SK-N-SH (cell line): ENCODE results near the gene RPH3AL. TPM values are rescaled to one million over a fixed set of nuclear protein-coding genes. Genes with fewer than 3 reads are reported as not detected.
"Not testable (repeated sequence)": the region's sequence is repeated elsewhere in the genome, so short reads cannot be mapped to it uniquely, and the experiment has no call there.

Experiments used
- CTCF ChIA-PET: fragments of 300-600, 350-600 bp; formaldehyde crosslinking; extraction: SDS; loops from one replicate; lab custom pipeline; 2021; lab: Yijun Ruan, JAX
- POLR2A ChIA-PET: fragments of 350-600 bp; sonication (Branson Sonifier 250); formaldehyde crosslinking; extraction: SDS; loops from one replicate; lab custom pipeline; 2020; ENCODE audit warnings: antibody characterized with exemption, inconsistent platforms; lab: Yijun Ruan, JAX
- DNase-seq: peaks from one replicate; pipeline ENCODE4 v3.0.0; 2012
- H2AFZ ChIP-seq: fragments of 200-600 bp; sonication (generic); 2 replicates; pipeline ENCODE4 v1.8.1; 2016; ENCODE audit warnings: antibody characterized with exemption, mild to moderate bottlenecking, low read depth
- H3F3A ChIP-seq: fragments of 200-600 bp; sonication (generic); replicated peaks from 2 replicates; pipeline ENCODE3; 2016; ENCODE audit warnings: antibody characterized with exemption, mild to moderate bottlenecking; ENCODE audit not compliant: insufficient read depth
- H3K27ac ChIP-seq, 2 experiments: fragments of 200-500 bp in 1 of 2; fragments of 200-600 bp in 1 of 2; sonication (Bioruptor generic) in 1 of 2; sonication (generic), shearing (Covaris generic) in 1 of 2; 2 replicates each; pipeline versions ENCODE4 v1.5.1 to v1.6.1; 2014 to 2016; ENCODE audit warnings: low read depth in 2 of 2, inconsistent platforms in 1 of 2, low read length in 1 of 2, mild to moderate bottlenecking in 1 of 2, mixed read lengths in 1 of 2
- H3K27me3 ChIP-seq: fragments of 200-600 bp; sonication (generic), shearing (Covaris generic); 2 replicates; pipeline ENCODE4 v1.6.1; 2016; ENCODE audit warnings: mixed run types; ENCODE audit not compliant: insufficient read depth
- H3K36me3 ChIP-seq, 2 experiments: fragments of 200-500 bp in 1 of 2; fragments of 200-600 bp in 1 of 2; sonication (Bioruptor generic) in 1 of 2; sonication (generic) in 1 of 2; replicated peaks in 1 of 2; 2 replicates each; pipeline versions ENCODE3 to v1.5.1; 2014 to 2016; ENCODE audit warnings: low read length in 1 of 2, mild to moderate bottlenecking in 1 of 2; ENCODE audit not compliant: insufficient read depth in 2 of 2, control insufficient read depth in 1 of 2
- H3K4me1 ChIP-seq, 2 experiments: fragments of 200-500 bp in 1 of 2; fragments of 200-600 bp in 1 of 2; sonication (Bioruptor generic) in 1 of 2; sonication (generic), shearing (Covaris generic) in 1 of 2; 2 replicates each; pipeline versions ENCODE4 v1.5.1 to v1.6.1; 2014 to 2016; ENCODE audit warnings: low read depth in 1 of 2, low read length in 1 of 2, mixed run types in 1 of 2; ENCODE audit not compliant: insufficient read depth in 2 of 2, control insufficient read depth in 1 of 2
- H3K4me2 ChIP-seq: fragments of 200-600 bp; sonication (generic), shearing (Covaris generic); 2 replicates; pipeline ENCODE4 v1.6.1; 2017; ENCODE audit warnings: mixed run types
- H3K4me3 ChIP-seq, 2 experiments: fragments of 200-500 bp in 1 of 2; fragments of 200-600 bp in 1 of 2; sonication (Bioruptor generic) in 1 of 2; sonication (generic), shearing (Covaris generic) in 1 of 2; 2 replicates each; pipeline versions ENCODE4 v1.5.1 to v1.8.1; 2014 to 2016; ENCODE audit warnings: low read depth in 2 of 2, inconsistent platforms in 1 of 2, low read length in 1 of 2, mild to moderate bottlenecking in 1 of 2, mixed read lengths in 1 of 2, moderate library complexity in 1 of 2
- H3K79me2 ChIP-seq: fragments of 200-600 bp; sonication (generic); 2 replicates; pipeline ENCODE4 v1.8.1; 2017; ENCODE audit warnings: mild to moderate bottlenecking; ENCODE audit not compliant: insufficient read depth
- H3K9ac ChIP-seq: fragments of 200-600 bp; sonication (generic); 2 replicates; pipeline ENCODE4 v1.6.1; 2017; ENCODE audit warnings: mixed run types
- H3K9me2 ChIP-seq: fragments of 200-600 bp; sonication (generic); 2 replicates; pipeline ENCODE4 v1.6.1; 2017; ENCODE audit warnings: mixed run types
- H3K9me3 ChIP-seq: fragments of 200-600 bp; sonication (generic); 2 replicates; pipeline ENCODE4 v1.6.1; 2017; ENCODE audit warnings: mixed run types, mild to moderate bottlenecking, moderate library complexity
- H4K20me1 ChIP-seq: fragments of 200-600 bp; sonication (generic); 2 replicates; pipeline ENCODE4 v1.6.1; 2017; ENCODE audit warnings: mild to moderate bottlenecking, mixed run types; ENCODE audit not compliant: insufficient read depth
- CHD2 ChIP-seq: fragments of 150-350 bp; IDR thresholded peaks from 2 replicates; pipeline ENCODE4 v1.6.1; 2018; ENCODE audit warnings: low read length; ENCODE audit not compliant: partially characterized antibody
- ELF1 ChIP-seq: IDR thresholded peaks from 2 replicates; pipeline ENCODE4 v1.4.0; 2012
- FOSL2 ChIP-seq: IDR thresholded peaks from 2 replicates; pipeline ENCODE4 v1.4.0; 2012; ENCODE audit warnings: low read depth, mild to moderate bottlenecking, moderate library complexity, borderline replicate concordance
- FOXJ3 ChIP-seq: sonication (generic); formaldehyde crosslinking; IDR thresholded peaks from 2 replicates; pipeline ENCODE4 v1.5.1; 2020; ENCODE audit warnings: mild to moderate bottlenecking, missing genetic modification reagents
- FOXM1 ChIP-seq: IDR thresholded peaks from 2 replicates; pipeline ENCODE4 v1.4.0; 2012; ENCODE audit warnings: low read depth, mild to moderate bottlenecking
- GABPA ChIP-seq: IDR thresholded peaks from 2 replicates; pipeline ENCODE4 v1.4.0; 2012; ENCODE audit warnings: low read depth, mild to moderate bottlenecking
- GATA2 ChIP-seq: sonication (generic); formaldehyde crosslinking; IDR thresholded peaks from 2 replicates; pipeline ENCODE4 v1.5.0; 2020; ENCODE audit warnings: mild to moderate bottlenecking, missing genetic modification reagents
- MEF2A ChIP-seq: IDR thresholded peaks from 2 replicates; pipeline ENCODE4 v1.4.0; 2012; ENCODE audit warnings: low read depth, borderline replicate concordance
- NFIC ChIP-seq: IDR thresholded peaks from 2 replicates; pipeline ENCODE4 v1.4.0; 2012; ENCODE audit warnings: borderline replicate concordance
- NRF1 ChIP-seq: IDR thresholded peaks from 2 replicates; pipeline ENCODE4 v1.6.1; 2012; ENCODE audit warnings: low read depth, mild to moderate bottlenecking, low read length
- POLR2AphosphoS5 ChIP-seq: IDR thresholded peaks from 2 replicates; pipeline ENCODE4 v1.6.1; 2012; ENCODE audit warnings: low read depth, low read length
- RAD21 ChIP-seq: IDR thresholded peaks from 2 replicates; pipeline ENCODE4 v1.6.1; 2012; ENCODE audit warnings: mild to moderate bottlenecking, low read length
- SIN3A ChIP-seq: IDR thresholded peaks from 2 replicates; pipeline ENCODE4 v1.6.1; 2012; ENCODE audit warnings: low read depth, mild to moderate bottlenecking, low read length, moderate library complexity, borderline replicate concordance
- TEAD4 ChIP-seq: IDR thresholded peaks from 2 replicates; pipeline ENCODE4 v1.4.0; 2012; ENCODE audit warnings: mild to moderate bottlenecking, borderline replicate concordance; ENCODE audit not compliant: insufficient read depth
- WGBS: methylation state at CpG from one replicate; pipeline ENCODE4 v1.1.6; 2017; ENCODE audit warnings: low lambda C conversion rate; 5-methylcytosine and 5-hydroxymethylcytosine counted together
- polyA plus RNA-seq, 3 experiments: library from polyadenylated mRNA; depleted of rRNA; stranded (reverse); fragments of >200 nt; gene quantifications; 2 replicates each; pipeline ENCODE4 v1.2.3, GENCODE V29; 2012
- TF ChIP-seq, protein P1 (sequence below): fragments of 200-600 bp; sonication (generic); IDR thresholded peaks from 2 replicates; pipeline ENCODE4 v1.6.1; 2017; ENCODE audit warnings: antibody characterized with exemption, mild to moderate bottlenecking, moderate library complexity
- TF ChIP-seq, protein P2 (sequence below): IDR thresholded peaks from 2 replicates; pipeline ENCODE4; 2012
- TF ChIP-seq, protein P3 (sequence below): fragments of 150-350 bp; IDR thresholded peaks from 2 replicates; pipeline ENCODE4 v1.6.1; 2016; ENCODE audit warnings: mild to moderate bottlenecking, low read depth, low read length

RPH3AL gene
- polyA plus RNA-seq, 1 of the 3 experiments (the other 2 are of a cell fraction): 2.9 TPM

DNA sequence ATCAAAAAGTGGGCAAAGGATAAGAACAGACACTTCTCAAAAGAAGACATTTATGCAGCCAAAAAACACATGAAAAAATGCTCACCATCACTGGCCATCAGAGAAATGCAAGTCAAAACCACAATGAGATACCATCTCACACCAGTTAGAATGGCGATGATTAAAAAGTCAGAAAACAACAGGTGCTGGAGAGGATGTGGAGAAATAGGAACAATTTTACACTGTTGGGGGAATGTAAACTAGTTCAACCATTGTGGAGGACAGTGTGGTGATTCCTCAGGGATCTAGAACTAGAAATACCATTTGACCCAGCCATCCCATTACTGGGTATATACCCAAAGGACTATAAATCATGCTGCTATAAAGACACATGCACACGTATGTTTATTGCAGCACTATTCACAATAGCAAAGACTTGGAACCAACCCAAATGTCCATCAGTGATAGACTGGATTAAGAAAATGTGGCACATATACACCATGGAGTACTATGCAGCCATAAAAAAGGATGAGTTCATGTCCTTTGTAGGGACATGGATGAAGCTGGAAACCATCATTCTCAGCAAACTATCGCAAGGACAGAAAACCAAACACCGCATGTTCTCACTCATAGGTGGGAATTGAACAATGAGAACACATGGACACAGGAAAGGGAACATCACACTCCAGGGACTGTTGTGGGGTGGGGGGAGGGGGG, 80.5 kb downstream of the RPH3AL start:
- DNase-seq, H3K9me3 ChIP-seq, H3K9me2 ChIP-seq, H3K9ac ChIP-seq, H3K36me3 ChIP-seq, H4K20me1 ChIP-seq, H3K4me2 ChIP-seq, H3K4me3 ChIP-seq, POLR2A ChIA-PET, H3K4me1 ChIP-seq, H3K79me2 ChIP-seq, H2AFZ ChIP-seq, H3K27ac ChIP-seq, H3K27me3 ChIP-seq, CTCF ChIA-PET, H3F3A ChIP-seq: not testable (repeated sequence)
- WGBS: 88% methylated on average over 4 of the region's 4 CpGs

DNA sequence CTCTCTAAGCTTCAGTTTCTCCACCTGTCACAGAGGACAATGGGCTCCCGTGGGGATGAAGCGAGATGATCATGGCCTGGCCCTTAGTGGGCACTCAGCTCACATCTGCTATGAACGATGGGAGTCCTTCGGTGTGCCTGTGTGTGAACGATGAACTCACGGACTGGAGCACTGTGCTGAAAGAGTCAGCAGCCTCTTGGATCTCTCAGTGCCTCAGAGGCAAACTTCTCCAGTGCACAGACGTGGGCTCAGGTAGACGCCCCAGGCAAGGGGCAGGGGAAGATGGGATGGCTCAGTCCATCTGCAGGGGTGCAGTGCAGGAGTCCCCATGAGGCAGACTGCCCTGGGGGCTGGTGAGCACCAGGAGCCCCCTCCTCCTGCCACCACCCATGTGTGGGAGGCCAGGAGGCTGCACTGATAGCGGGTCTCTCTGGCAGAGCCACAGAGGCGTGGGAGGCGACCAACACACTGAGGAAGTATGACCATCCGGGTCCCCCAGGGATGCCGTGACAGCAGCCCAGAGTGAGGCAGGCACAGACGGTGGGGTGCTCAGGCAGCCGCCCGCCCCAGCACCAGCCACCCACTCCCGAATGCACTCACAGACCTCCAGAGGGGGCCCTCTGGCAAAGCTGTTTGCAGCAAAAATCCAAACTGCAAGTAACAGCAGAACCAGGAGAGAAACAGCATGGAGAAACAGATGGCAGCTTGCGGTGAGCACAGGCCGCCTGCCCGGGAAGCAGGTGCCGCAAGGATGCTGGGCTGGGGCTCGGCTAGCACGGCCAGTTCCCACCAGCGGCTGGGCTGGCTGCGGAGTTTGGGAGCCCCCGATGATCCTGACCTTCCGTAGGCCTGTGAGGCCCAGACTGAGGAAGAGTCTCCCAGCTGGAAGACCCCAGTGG, 82.7 kb downstream of the RPH3AL start:
- no peaks in the 10 kb centered on the region for H4K20me1 ChIP-seq
- no peaks in the 10 kb centered on the region for H3F3A ChIP-seq
- no peak overlapping the region for H3K4me2 ChIP-seq
- CTCF ChIA-PET: interaction anchor here (0.7 kb wide), 1 partner anchor 39 kb away, joined by 3 read pairs; no protein-coding TSS in a partner anchor
- TF ChIP-seq, protein P1, sequence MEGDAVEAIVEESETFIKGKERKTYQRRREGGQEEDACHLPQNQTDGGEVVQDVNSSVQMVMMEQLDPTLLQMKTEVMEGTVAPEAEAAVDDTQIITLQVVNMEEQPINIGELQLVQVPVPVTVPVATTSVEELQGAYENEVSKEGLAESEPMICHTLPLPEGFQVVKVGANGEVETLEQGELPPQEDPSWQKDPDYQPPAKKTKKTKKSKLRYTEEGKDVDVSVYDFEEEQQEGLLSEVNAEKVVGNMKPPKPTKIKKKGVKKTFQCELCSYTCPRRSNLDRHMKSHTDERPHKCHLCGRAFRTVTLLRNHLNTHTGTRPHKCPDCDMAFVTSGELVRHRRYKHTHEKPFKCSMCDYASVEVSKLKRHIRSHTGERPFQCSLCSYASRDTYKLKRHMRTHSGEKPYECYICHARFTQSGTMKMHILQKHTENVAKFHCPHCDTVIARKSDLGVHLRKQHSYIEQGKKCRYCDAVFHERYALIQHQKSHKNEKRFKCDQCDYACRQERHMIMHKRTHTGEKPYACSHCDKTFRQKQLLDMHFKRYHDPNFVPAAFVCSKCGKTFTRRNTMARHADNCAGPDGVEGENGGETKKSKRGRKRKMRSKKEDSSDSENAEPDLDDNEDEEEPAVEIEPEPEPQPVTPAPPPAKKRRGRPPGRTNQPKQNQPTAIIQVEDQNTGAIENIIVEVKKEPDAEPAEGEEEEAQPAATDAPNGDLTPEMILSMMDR: no peak
- TF ChIP-seq, protein P2, sequence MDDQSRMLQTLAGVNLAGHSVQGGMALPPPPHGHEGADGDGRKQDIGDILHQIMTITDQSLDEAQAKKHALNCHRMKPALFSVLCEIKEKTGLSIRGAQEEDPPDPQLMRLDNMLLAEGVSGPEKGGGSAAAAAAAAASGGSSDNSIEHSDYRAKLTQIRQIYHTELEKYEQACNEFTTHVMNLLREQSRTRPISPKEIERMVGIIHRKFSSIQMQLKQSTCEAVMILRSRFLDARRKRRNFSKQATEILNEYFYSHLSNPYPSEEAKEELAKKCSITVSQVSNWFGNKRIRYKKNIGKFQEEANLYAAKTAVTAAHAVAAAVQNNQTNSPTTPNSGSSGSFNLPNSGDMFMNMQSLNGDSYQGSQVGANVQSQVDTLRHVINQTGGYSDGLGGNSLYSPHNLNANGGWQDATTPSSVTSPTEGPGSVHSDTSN: no peak
- TF ChIP-seq TEAD4 (no peak), ELF1 (no peak), NRF1 (no peak), CHD2 (no peak), FOXM1 (no peak), MEF2A (no peak), SIN3A (no peak), GABPA (no peak), FOSL2 (no peak), GATA2 (no peak), POLR2AphosphoS5 (no peak), FOXJ3 (CRISPR knock-in tag) (no peak), RAD21 (no peak), NFIC (no peak)
- TF ChIP-seq, protein P3, sequence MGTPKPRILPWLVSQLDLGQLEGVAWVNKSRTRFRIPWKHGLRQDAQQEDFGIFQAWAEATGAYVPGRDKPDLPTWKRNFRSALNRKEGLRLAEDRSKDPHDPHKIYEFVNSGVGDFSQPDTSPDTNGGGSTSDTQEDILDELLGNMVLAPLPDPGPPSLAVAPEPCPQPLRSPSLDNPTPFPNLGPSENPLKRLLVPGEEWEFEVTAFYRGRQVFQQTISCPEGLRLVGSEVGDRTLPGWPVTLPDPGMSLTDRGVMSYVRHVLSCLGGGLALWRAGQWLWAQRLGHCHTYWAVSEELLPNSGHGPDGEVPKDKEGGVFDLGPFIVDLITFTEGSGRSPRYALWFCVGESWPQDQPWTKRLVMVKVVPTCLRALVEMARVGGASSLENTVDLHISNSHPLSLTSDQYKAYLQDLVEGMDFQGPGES: no peak
- DNase-seq: no peak
- no peaks in the 10 kb centered on the region for H3K9me2 ChIP-seq
- 76% methylated on average over 12 of the region's 27 CpGs for WGBS
- H3K4me3 ChIP-seq: no peak overlapping the region
- peaks cover 0 to 5% of the 10 kb centered on the region in 2 experiments; a peak in 1 of 4 replicates for H3K4me1 ChIP-seq
- H3K9me3 ChIP-seq: no peaks in the 10 kb centered on the region
- no peak overlapping the region for H2AFZ ChIP-seq
- H3K27me3 ChIP-seq: no peaks in the 10 kb centered on the region
- no peaks in the 10 kb centered on the region for H3K36me3 ChIP-seq
- no peak overlapping the region for H3K9ac ChIP-seq
- H3K79me2 ChIP-seq: no peaks in the 10 kb centered on the region
- no peak overlapping the region for H3K27ac ChIP-seq
- POLR2A ChIA-PET: no interaction called here
